Fibroblast of lung (primary cell): ENCODE results near the gene DICER1.
A peak's percentile ranks its signal among the peaks of the same experiment; 100 is the strongest.

ENCODE experiments used
- CTCF ChIP-seq, 2 donors: IDR thresholded peaks in 1 of 2; conservative IDR thresholded peaks in 1 of 2; 1 replicate in 1 of 2; 2 replicates in 1 of 2; pipeline ENCODE4 v1.5.1; 2011 to 2012; ENCODE audit warnings: low read length in 2 of 2, control low read depth in 1 of 2, inconsistent platforms in 1 of 2, low read depth in 1 of 2, mild to moderate bottlenecking in 1 of 2
- EZH2 ChIP-seq: IDR thresholded peaks from 2 replicates; pipeline ENCODE4 v1.5.1; 2012; ENCODE audit warnings: low read length, control low read depth, mild to moderate bottlenecking; ENCODE audit errors: missing control alignments

GRCh38 chr14:95098984-95099599 lies 58.2 kb downstream of the DICER1 start:
- TF ChIP-seq EZH2 (no peak), CTCF (conservative IDR thresholded peaks at IDR 0.05 in 1 of 2, IDR thresholded peaks at IDR 0.05 in 1 of 2; ENCODE audit: low read depth in 1 of 2, low read length in 2 of 2) (peak; percentile 69 to 73)
